KMS-11 (cell line): Measurements from ENCODE around the gene MED13L.
A peak's percentile ranks its signal among the peaks of the same experiment; 100 is the strongest.

Experiments
- H2AFZ ChIP-seq: fragments of 200-600 bp; sonication (generic); 2 replicates; pipeline ENCODE4 v1.6.1; 2016; ENCODE audit warnings: antibody characterized with exemption, mixed run types, low read depth
- H3K27ac ChIP-seq: fragments of 200-600 bp; sonication (generic); 2 replicates; pipeline ENCODE4 v1.6.1; 2016; ENCODE audit warnings: mild to moderate bottlenecking, mixed run types
- H3K27me3 ChIP-seq: fragments of 200-600 bp; sonication (generic); 2 replicates; pipeline ENCODE4 v1.6.1; 2017; ENCODE audit warnings: mild to moderate bottlenecking, low read depth, mixed run types, moderate library complexity; ENCODE audit not compliant: insufficient read depth
- H3K36me3 ChIP-seq: fragments of 200-600 bp; sonication (generic); 2 replicates; pipeline ENCODE4 v1.6.1; 2017; ENCODE audit warnings: mild to moderate bottlenecking, mixed run types; ENCODE audit not compliant: insufficient read depth
- H3K4me1 ChIP-seq: fragments of 200-600 bp; sonication (generic); 2 replicates; pipeline ENCODE4 v1.6.1; 2016; ENCODE audit warnings: mild to moderate bottlenecking, low read depth, mixed run types; ENCODE audit not compliant: poor library complexity, severe bottlenecking
- H3K4me2 ChIP-seq: fragments of 200-600 bp; sonication (generic); 2 replicates; pipeline ENCODE4 v1.7.0; 2016; ENCODE audit warnings: mild to moderate bottlenecking, mixed run types
- H3K4me3 ChIP-seq: fragments of 200-600 bp; sonication (generic); IDR thresholded peaks from 2 replicates; pipeline ENCODE4 v1.6.1; 2017; ENCODE audit warnings: low read depth, low read length, mixed read lengths; ENCODE audit not compliant: insufficient read depth
- H3K79me2 ChIP-seq: fragments of 200-600 bp; sonication (generic); 2 replicates; pipeline ENCODE4 v1.6.1; 2016; ENCODE audit warnings: low read depth, mixed run types; ENCODE audit not compliant: insufficient read depth
- H3K9ac ChIP-seq: fragments of 200-600 bp; sonication (generic); 2 replicates; pipeline ENCODE4 v1.6.1; 2016; ENCODE audit warnings: mild to moderate bottlenecking, mixed run types
- H4K20me1 ChIP-seq: fragments of 200-600 bp; sonication (generic); 2 replicates; pipeline ENCODE4 v1.6.1; 2016; ENCODE audit warnings: mild to moderate bottlenecking, mixed run types; ENCODE audit not compliant: insufficient read depth
- CTCF ChIP-seq: fragments of 200-600 bp; sonication (generic); conservative IDR thresholded peaks from 2 replicates; pipeline ENCODE4 v1.6.1; 2017; ENCODE audit warnings: low read depth, mild to moderate bottlenecking, antibody characterized with exemption, low read length, moderate library complexity, mixed read lengths

Gene MED13L

GRCh38 chr12:116213014-116213413 is 64.5 kb downstream of the MED13L start:
- H3K4me3 ChIP-seq = no peak overlapping the region
- no peaks in the 10 kb centered on the region for H3K36me3 ChIP-seq
- TF ChIP-seq CTCF = no peak
- no peak overlapping the region for H3K4me2 ChIP-seq
- H2AFZ ChIP-seq = no peak overlapping the region
- H4K20me1 ChIP-seq = peaks cover 39% of the 10 kb centered on the region
- H3K27ac ChIP-seq = no peak overlapping the region
- peaks cover 28% of the 10 kb centered on the region for H3K4me1 ChIP-seq
- no peaks in the 10 kb centered on the region for H3K27me3 ChIP-seq
- H3K9ac ChIP-seq = no peak overlapping the region
- peaks cover 55% of the 10 kb centered on the region for H3K79me2 ChIP-seq

- no peaks in the 10 kb centered on the region for H3K27me3 ChIP-seq
- no peak overlapping the region for H3K27ac ChIP-seq
- H3K36me3 ChIP-seq = no peaks in the 10 kb centered on the region
- H3K4me3 ChIP-seq = no peak overlapping the region
- H3K4me2 ChIP-seq = 0 out of 2 replicates have a peak overlapping the region, but pooled peaks have one; percentile 21
- H3K79me2 ChIP-seq = peaks cover 56% of the 10 kb centered on the region
- TF ChIP-seq CTCF = no peak
- H3K9ac ChIP-seq = no peak overlapping the region
- H2AFZ ChIP-seq = no peak overlapping the region
- peaks cover 46% of the 10 kb centered on the region for H4K20me1 ChIP-seq
- peaks cover 28% of the 10 kb centered on the region for H3K4me1 ChIP-seq
Measured at GRCh38 chr12:116210762-116211161, 66.7 kb downstream of the MED13L start.

GRCh38 chr12:116210131-116210530 is 67.4 kb downstream of the MED13L start:
- H3K4me1 ChIP-seq = peaks cover 28% of the 10 kb centered on the region
- peaks cover 50% of the 10 kb centered on the region for H3K79me2 ChIP-seq
- H3K36me3 ChIP-seq = no peaks in the 10 kb centered on the region
- H3K27ac ChIP-seq = no peak overlapping the region
- H3K9ac ChIP-seq = no peak overlapping the region
- H3K4me2 ChIP-seq = no peak overlapping the region
- no peak for TF ChIP-seq CTCF
- H4K20me1 ChIP-seq = peaks cover 46% of the 10 kb centered on the region
- H3K27me3 ChIP-seq = no peaks in the 10 kb centered on the region
- no peak overlapping the region for H3K4me3 ChIP-seq
- H2AFZ ChIP-seq = no peak overlapping the region

- Histone ChIP-seq H3K79me2 (peaks cover 44% of the 10 kb centered on the region), H3K4me3 (no peak overlapping the region), H3K27me3 (no peaks in the 10 kb centered on the region), H3K4me1 (peaks cover 28% of the 10 kb centered on the region), H3K4me2 (no peak overlapping the region), H2AFZ (no peak overlapping the region), H3K9ac (no peak overlapping the region), H3K36me3 (no peaks in the 10 kb centered on the region), H3K27ac (no peak overlapping the region), H4K20me1 (peaks cover 41% of the 10 kb centered on the region)
- TF ChIP-seq CTCF = no peak
Measured at GRCh38 chr12:116209503-116209902, 68.0 kb downstream of the MED13L start.

GRCh38 chr12:116207274-116207673 is 70.2 kb downstream of the MED13L start:
- Histone ChIP-seq H3K4me1 (peaks cover 23% of the 10 kb centered on the region), H3K36me3 (no peaks in the 10 kb centered on the region), H3K27ac (no peak overlapping the region), H4K20me1 (peaks cover 25% of the 10 kb centered on the region), H3K79me2 (peaks cover 27% of the 10 kb centered on the region), H3K4me3 (no peak overlapping the region), H3K27me3 (no peaks in the 10 kb centered on the region), H3K4me2 (no peak overlapping the region), H3K9ac (no peak overlapping the region), H2AFZ (no peak overlapping the region)
- no peak for TF ChIP-seq CTCF
